Fibroblast of lung (primary cell): ENCODE measurements around the gene FLNB. TPM values are rescaled to one million over a fixed set of nuclear protein-coding genes. Genes with fewer than 3 reads are reported as not detected.

Source experiments
- DNase-seq, 2 donors: peaks; one replicate each; pipeline versions ENCODE4 v3.0.0 to v3.0.0-alpha.2; 2010; ENCODE audit warnings: low read depth in 2 of 2
- H2AFZ ChIP-seq: 2 replicates; pipeline ENCODE4 v1.5.1; 2012; ENCODE audit warnings: low read length, control low read depth, inconsistent platforms
- H3K27ac ChIP-seq: 2 replicates; pipeline ENCODE4 v1.5.1; 2011; ENCODE audit warnings: low read length, control low read depth; ENCODE audit not compliant: insufficient read depth
- H3K27me3 ChIP-seq: 2 replicates; pipeline ENCODE4 v1.5.1; 2011; ENCODE audit warnings: mild to moderate bottlenecking, low read length; ENCODE audit not compliant: control insufficient read depth, insufficient read depth
- H3K36me3 ChIP-seq: 2 replicates; pipeline ENCODE4 v1.5.1; 2011; ENCODE audit warnings: low read length; ENCODE audit not compliant: control insufficient read depth, insufficient read depth
- H3K4me1 ChIP-seq: 2 replicates; pipeline ENCODE4 v1.5.1; 2011; ENCODE audit warnings: low read length; ENCODE audit not compliant: control insufficient read depth, insufficient read depth; ENCODE audit errors: extremely low read depth
- H3K4me2 ChIP-seq: 2 replicates; pipeline ENCODE4 v1.5.1; 2011; ENCODE audit warnings: low read length, control low read depth; ENCODE audit not compliant: insufficient read depth; ENCODE audit errors: extremely low read depth
- H3K4me3 ChIP-seq, 4 experiments: fragments of 200-600 bp in 1 of 4; sonication (generic) in 1 of 4; replicated peaks in 1 of 4; 2 replicates each; pipeline ENCODE4 v1.5.1; 2011 to 2016; ENCODE audit warnings: low read length in 4 of 4, low read depth in 3 of 4, mild to moderate bottlenecking in 3 of 4, control low read depth in 2 of 4, inconsistent platforms in 1 of 4, mixed read lengths in 1 of 4; ENCODE audit not compliant: insufficient read depth in 1 of 4; ENCODE audit errors: control extremely low read depth in 1 of 4
- H3K79me2 ChIP-seq: 2 replicates; pipeline ENCODE4 v1.5.1; 2012; ENCODE audit warnings: mild to moderate bottlenecking, low read length, inconsistent platforms; ENCODE audit not compliant: control insufficient read depth, insufficient read depth
- H3K9ac ChIP-seq: 2 replicates; pipeline ENCODE4 v1.5.1; 2011; ENCODE audit warnings: mild to moderate bottlenecking, low read length, control low read depth; ENCODE audit not compliant: insufficient read depth
- H3K9me3 ChIP-seq: 2 replicates; pipeline ENCODE4 v1.5.1; 2012; ENCODE audit warnings: low read depth, low read length; ENCODE audit not compliant: control insufficient read depth, insufficient read depth
- H4K20me1 ChIP-seq: 2 replicates; pipeline ENCODE4 v1.5.1; 2011; ENCODE audit warnings: low read length; ENCODE audit not compliant: control insufficient read depth, insufficient read depth; ENCODE audit errors: extremely low read depth
- EZH2 ChIP-seq: IDR thresholded peaks from 2 replicates; pipeline ENCODE4 v1.5.1; 2012; ENCODE audit warnings: low read length, control low read depth, mild to moderate bottlenecking; ENCODE audit errors: missing control alignments
- polyA plus RNA-seq, 2 donors: library from polyadenylated mRNA; depleted of rRNA in 1 of 2; stranded (reverse) in 1 of 2; unstranded in 1 of 2; fragments of >200 nt; gene quantifications; 2 replicates each; pipeline ENCODE4 v1.2.1, GENCODE V29; 2011 to 2012; ENCODE audit warnings: missing spikeins in 1 of 2
- total RNA-seq: library from RNA; depleted of rRNA; stranded (reverse); fragments of >200 nt; gene quantifications from 2 replicates; pipeline ENCODE4 v1.2.1, GENCODE V29; 2014
- TF ChIP-seq, protein P1 (sequence below), 2 donors: IDR thresholded peaks in 1 of 2; conservative IDR thresholded peaks in 1 of 2; 1 replicate in 1 of 2; 2 replicates in 1 of 2; pipeline ENCODE4 v1.5.1; 2011 to 2012; ENCODE audit warnings: low read length in 2 of 2, control low read depth in 1 of 2, inconsistent platforms in 1 of 2, low read depth in 1 of 2, mild to moderate bottlenecking in 1 of 2

Gene FLNB
- total and polyA plus RNA-seq, 2 donors (not counting 1 experiment from before 2014, with no cell fraction given) = 81.7 to 105 TPM

GRCh38 chr3:58093574-58094195 lies 85.5 kb downstream of the FLNB start:
- no peaks in the 10 kb centered on the region for H3K4me1 ChIP-seq
- no peaks in the 10 kb centered on the region for H3K27me3 ChIP-seq
- H3K27ac ChIP-seq = no peak overlapping the region
- no peak overlapping the region for H3K4me3 ChIP-seq
- H3K9ac ChIP-seq = no peak overlapping the region
- H4K20me1 ChIP-seq = no peaks in the 10 kb centered on the region
- H3K4me2 ChIP-seq = no peak overlapping the region
- H3K79me2 ChIP-seq = no peaks in the 10 kb centered on the region
- TF ChIP-seq EZH2 = no peak
- TF ChIP-seq, protein P1, sequence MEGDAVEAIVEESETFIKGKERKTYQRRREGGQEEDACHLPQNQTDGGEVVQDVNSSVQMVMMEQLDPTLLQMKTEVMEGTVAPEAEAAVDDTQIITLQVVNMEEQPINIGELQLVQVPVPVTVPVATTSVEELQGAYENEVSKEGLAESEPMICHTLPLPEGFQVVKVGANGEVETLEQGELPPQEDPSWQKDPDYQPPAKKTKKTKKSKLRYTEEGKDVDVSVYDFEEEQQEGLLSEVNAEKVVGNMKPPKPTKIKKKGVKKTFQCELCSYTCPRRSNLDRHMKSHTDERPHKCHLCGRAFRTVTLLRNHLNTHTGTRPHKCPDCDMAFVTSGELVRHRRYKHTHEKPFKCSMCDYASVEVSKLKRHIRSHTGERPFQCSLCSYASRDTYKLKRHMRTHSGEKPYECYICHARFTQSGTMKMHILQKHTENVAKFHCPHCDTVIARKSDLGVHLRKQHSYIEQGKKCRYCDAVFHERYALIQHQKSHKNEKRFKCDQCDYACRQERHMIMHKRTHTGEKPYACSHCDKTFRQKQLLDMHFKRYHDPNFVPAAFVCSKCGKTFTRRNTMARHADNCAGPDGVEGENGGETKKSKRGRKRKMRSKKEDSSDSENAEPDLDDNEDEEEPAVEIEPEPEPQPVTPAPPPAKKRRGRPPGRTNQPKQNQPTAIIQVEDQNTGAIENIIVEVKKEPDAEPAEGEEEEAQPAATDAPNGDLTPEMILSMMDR (conservative IDR thresholded peaks at IDR 0.05 in 1 of 2, IDR thresholded peaks at IDR 0.05 in 1 of 2; ENCODE audit: low read depth in 1 of 2, low read length in 2 of 2) = no peak
- peaks cover 6% of the 10 kb centered on the region for H3K36me3 ChIP-seq
- H2AFZ ChIP-seq = no peak overlapping the region
- H3K9me3 ChIP-seq = no peaks in the 10 kb centered on the region
- DNase-seq = peak; percentile 50 to 88

DNA sequence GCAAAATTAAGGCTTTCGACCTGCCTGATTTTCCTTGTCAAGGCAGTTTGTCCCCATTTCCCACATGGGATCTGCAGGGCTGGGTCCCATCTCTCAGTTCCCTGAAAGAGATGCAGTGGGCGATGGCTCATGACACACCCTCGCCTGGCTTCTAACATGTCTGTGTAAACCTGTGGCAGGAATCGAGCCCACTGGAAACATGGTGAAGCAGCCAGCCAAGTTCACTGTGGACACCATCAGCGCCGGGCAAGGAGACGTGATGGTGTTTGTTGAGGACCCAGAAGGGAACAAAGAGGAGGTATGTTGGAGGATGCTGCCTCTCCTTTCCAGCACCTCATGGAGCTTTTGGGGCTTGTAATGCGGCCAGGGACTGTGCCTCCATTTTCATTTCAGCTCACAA lies 86.4 kb downstream of the FLNB start:
- no peak overlapping the region for H2AFZ ChIP-seq
- H3K79me2 ChIP-seq = no peaks in the 10 kb centered on the region
- H3K27me3 ChIP-seq = no peaks in the 10 kb centered on the region
- no peak overlapping the region for H3K9ac ChIP-seq
- TF ChIP-seq, protein P1 (conservative IDR thresholded peaks at IDR 0.05 in 1 of 2, IDR thresholded peaks at IDR 0.05 in 1 of 2; ENCODE audit: low read depth in 1 of 2, low read length in 2 of 2) = no peak
- no peak for TF ChIP-seq EZH2
- no peak overlapping the region for H3K4me2 ChIP-seq
- DNase-seq = no peak
- H3K27ac ChIP-seq = no peak overlapping the region
- H4K20me1 ChIP-seq = no peaks in the 10 kb centered on the region
- no peaks in the 10 kb centered on the region for H3K9me3 ChIP-seq
- H3K36me3 ChIP-seq = peaks cover 12% of the 10 kb centered on the region
- no peaks in the 10 kb centered on the region for H3K4me1 ChIP-seq
- no peak overlapping the region for H3K4me3 ChIP-seq

DNA sequence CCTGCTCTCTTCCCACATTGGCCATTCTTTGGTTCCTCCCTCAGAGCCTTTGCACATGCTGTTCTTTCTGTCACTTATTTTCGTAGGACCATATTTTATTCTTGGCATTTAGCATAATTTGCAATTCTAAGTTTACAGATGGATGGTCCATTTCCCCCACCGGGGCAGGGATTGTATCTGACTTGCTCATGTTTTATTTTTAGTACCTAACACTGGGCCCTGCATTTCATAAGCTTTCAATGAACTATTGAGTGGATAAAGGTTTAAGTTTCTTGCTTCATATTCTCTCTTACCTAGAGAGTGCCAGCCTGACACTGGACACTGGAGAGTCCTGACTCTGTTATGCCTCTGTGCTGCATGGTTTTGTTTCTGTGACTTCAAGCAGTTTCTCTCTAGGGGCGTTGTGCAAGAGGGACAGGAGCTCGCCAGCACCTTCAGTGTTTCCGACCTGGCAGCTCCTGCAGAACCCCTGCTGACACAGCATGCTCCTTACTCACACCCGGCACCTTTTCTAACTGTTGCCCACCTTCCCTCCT lies 87.4 kb downstream of the FLNB start:
- no peak for DNase-seq
- H3K4me3 ChIP-seq = no peak overlapping the region
- peaks cover 12% of the 10 kb centered on the region for H3K36me3 ChIP-seq
- no peak overlapping the region for H3K27ac ChIP-seq
- no peaks in the 10 kb centered on the region for H3K79me2 ChIP-seq
- TF ChIP-seq, protein P1 (conservative IDR thresholded peaks at IDR 0.05 in 1 of 2, IDR thresholded peaks at IDR 0.05 in 1 of 2; ENCODE audit: low read depth in 1 of 2, low read length in 2 of 2) = no peak
- no peak for TF ChIP-seq EZH2
- H3K4me1 ChIP-seq = no peaks in the 10 kb centered on the region
- no peak overlapping the region for H3K9ac ChIP-seq
- no peaks in the 10 kb centered on the region for H4K20me1 ChIP-seq
- H3K9me3 ChIP-seq = no peaks in the 10 kb centered on the region
- H3K4me2 ChIP-seq = no peak overlapping the region
- H2AFZ ChIP-seq = no peak overlapping the region
- no peaks in the 10 kb centered on the region for H3K27me3 ChIP-seq
